ENCODE data around the gene NFE2L2.
A peak's percentile ranks its signal among the peaks of the same experiment; 100 is the strongest.

NFE2L2 gene

GRCh38 chr2:177242121-177242987 lies 22.2 kb downstream of the NFE2L2 start:
- Histone ChIP-seq H3K36me3 (ENCODE audit: insufficient read depth, low read depth, low read length) (no peaks in the 10 kb centered on the region), H3K27ac (ENCODE audit: low read length) (no peak overlapping the region), H3K4me1 (ENCODE audit: insufficient read depth, low read length) (peaks cover 32% of the 10 kb centered on the region), H3K9me3 (ENCODE audit: insufficient read depth, low read depth, low read length) (no peaks in the 10 kb centered on the region), H3K27me3 (ENCODE audit: insufficient read depth, low read length) (no peaks in the 10 kb centered on the region), H3K4me3 (ENCODE audit: low read length) (no peak overlapping the region), H3K9ac (ENCODE audit: low read depth, low read length) (peak overlapping the region; percentile 35; the same call in 1 of the 2 replicates)

- no peaks in the 10 kb centered on the region for H3K9me3 ChIP-seq (ENCODE audit: insufficient read depth, low read depth, low read length)
- no peaks in the 10 kb centered on the region for H3K36me3 ChIP-seq (ENCODE audit: insufficient read depth, low read depth, low read length)
- H3K27ac ChIP-seq (ENCODE audit: low read length) = no peak overlapping the region
- no peaks in the 10 kb centered on the region for H3K27me3 ChIP-seq (ENCODE audit: insufficient read depth, low read length)
- H3K4me1 ChIP-seq (ENCODE audit: insufficient read depth, low read length) = peaks cover 32% of the 10 kb centered on the region
- no peak overlapping the region for H3K9ac ChIP-seq (ENCODE audit: low read depth, low read length)
- H3K4me3 ChIP-seq (ENCODE audit: low read length) = no peak overlapping the region
Measured at GRCh38 chr2:177241711-177242120, 22.8 kb downstream of the NFE2L2 start.

- Histone ChIP-seq H3K9ac (ENCODE audit: low read depth, low read length) (no peak overlapping the region), H3K27ac (ENCODE audit: low read length) (no peak overlapping the region), H3K4me3 (ENCODE audit: low read length) (no peak overlapping the region), H3K27me3 (ENCODE audit: insufficient read depth, low read length) (no peaks in the 10 kb centered on the region), H3K36me3 (ENCODE audit: insufficient read depth, low read depth, low read length) (no peaks in the 10 kb centered on the region), H3K9me3 (ENCODE audit: insufficient read depth, low read depth, low read length) (no peaks in the 10 kb centered on the region), H3K4me1 (ENCODE audit: insufficient read depth, low read length) (peaks cover 23% of the 10 kb centered on the region)
Measured at GRCh38 chr2:177239932-177240630, 24.4 kb downstream of the NFE2L2 start.

- H3K9me3 ChIP-seq (ENCODE audit: insufficient read depth, low read depth, low read length) = no peaks in the 10 kb centered on the region
- H3K36me3 ChIP-seq (ENCODE audit: insufficient read depth, low read depth, low read length) = peaks cover 6% of the 10 kb centered on the region
- no peaks in the 10 kb centered on the region for H3K27me3 ChIP-seq (ENCODE audit: insufficient read depth, low read length)
- no peak overlapping the region for H3K27ac ChIP-seq (ENCODE audit: low read length)
- H3K4me3 ChIP-seq (ENCODE audit: low read length) = no peak overlapping the region
- H3K9ac ChIP-seq (ENCODE audit: low read depth, low read length) = no peak overlapping the region
- H3K4me1 ChIP-seq (ENCODE audit: insufficient read depth, low read length) = peaks cover 18% of the 10 kb centered on the region
Measured at GRCh38 chr2:177239053-177239452, 25.5 kb downstream of the NFE2L2 start.

- Histone ChIP-seq H3K4me1 (ENCODE audit: insufficient read depth, low read length) (peaks cover 14% of the 10 kb centered on the region), H3K27ac (ENCODE audit: low read length) (no peak overlapping the region), H3K9me3 (ENCODE audit: insufficient read depth, low read depth, low read length) (no peaks in the 10 kb centered on the region), H3K4me3 (ENCODE audit: low read length) (no peak overlapping the region), H3K27me3 (ENCODE audit: insufficient read depth, low read length) (no peaks in the 10 kb centered on the region), H3K36me3 (ENCODE audit: insufficient read depth, low read depth, low read length) (peaks cover 17% of the 10 kb centered on the region), H3K9ac (ENCODE audit: low read depth, low read length) (no peak overlapping the region)
Measured at GRCh38 chr2:177237932-177238331, 26.6 kb downstream of the NFE2L2 start.

GRCh38 chr2:177235855-177236437 lies 28.6 kb downstream of the NFE2L2 start:
- Histone ChIP-seq H3K36me3 (ENCODE audit: insufficient read depth, low read depth, low read length) (peaks cover 37% of the 10 kb centered on the region), H3K27ac (ENCODE audit: low read length) (no peak overlapping the region), H3K4me1 (ENCODE audit: insufficient read depth, low read length) (0 out of 2 replicates have a peak, but pooled peaks cover 3% of the 10 kb centered on the region), H3K9ac (ENCODE audit: low read depth, low read length) (no peak overlapping the region), H3K4me3 (ENCODE audit: low read length) (no peak overlapping the region), H3K27me3 (ENCODE audit: insufficient read depth, low read length) (no peaks in the 10 kb centered on the region), H3K9me3 (ENCODE audit: insufficient read depth, low read depth, low read length) (no peaks in the 10 kb centered on the region)

GRCh38 chr2:177234267-177234666 lies 30.3 kb downstream of the NFE2L2 start:
- Histone ChIP-seq H3K27me3 (ENCODE audit: insufficient read depth, low read length) (no peaks in the 10 kb centered on the region), H3K4me3 (ENCODE audit: low read length) (no peak overlapping the region), H3K4me1 (ENCODE audit: insufficient read depth, low read length) (no peaks in the 10 kb centered on the region; the same call in 1 of the 2 replicates), H3K36me3 (ENCODE audit: insufficient read depth, low read depth, low read length) (peaks cover 53% of the 10 kb centered on the region), H3K9ac (ENCODE audit: low read depth, low read length) (no peak overlapping the region), H3K27ac (ENCODE audit: low read length) (no peak overlapping the region), H3K9me3 (ENCODE audit: insufficient read depth, low read depth, low read length) (no peaks in the 10 kb centered on the region)

- H3K27ac ChIP-seq (ENCODE audit: low read length) = no peak overlapping the region
- no peak overlapping the region for H3K9ac ChIP-seq (ENCODE audit: low read depth, low read length)
- H3K4me3 ChIP-seq (ENCODE audit: low read length) = no peak overlapping the region
- H3K4me1 ChIP-seq (ENCODE audit: insufficient read depth, low read length) = no peaks in the 10 kb centered on the region; the same call in 1 of the 2 replicates
- no peaks in the 10 kb centered on the region for H3K27me3 ChIP-seq (ENCODE audit: insufficient read depth, low read length)
- H3K36me3 ChIP-seq (ENCODE audit: insufficient read depth, low read depth, low read length) = peaks cover 56% of the 10 kb centered on the region
- H3K9me3 ChIP-seq (ENCODE audit: insufficient read depth, low read depth, low read length) = no peaks in the 10 kb centered on the region
Measured at GRCh38 chr2:177232098-177232704, 32.3 kb downstream of the NFE2L2 start.

- Histone ChIP-seq H3K36me3 (ENCODE audit: insufficient read depth, low read depth, low read length) (peaks cover 56% of the 10 kb centered on the region), H3K4me1 (ENCODE audit: insufficient read depth, low read length) (no peaks in the 10 kb centered on the region; the same call in 1 of the 2 replicates)
Measured at GRCh38 chr2:177231270-177231669, 33.3 kb downstream of the NFE2L2 start.

GRCh38 chr2:177229442-177230242 lies 34.9 kb downstream of the NFE2L2 start:
- Histone ChIP-seq H3K4me1 (ENCODE audit: insufficient read depth, low read length) (no peaks in the 10 kb centered on the region; the same call in 1 of the 2 replicates), H3K4me3 (ENCODE audit: low read length) (no peak overlapping the region), H3K27me3 (ENCODE audit: insufficient read depth, low read length) (no peaks in the 10 kb centered on the region), H3K27ac (ENCODE audit: low read length) (no peak overlapping the region), H3K9me3 (ENCODE audit: insufficient read depth, low read depth, low read length) (no peaks in the 10 kb centered on the region), H3K9ac (ENCODE audit: low read depth, low read length) (no peak overlapping the region), H3K36me3 (ENCODE audit: insufficient read depth, low read depth, low read length) (peaks cover 56% of the 10 kb centered on the region)

More at GRCh38 chr2:177231270-177231669, 33.3 kb downstream of the NFE2L2 start:
- H3K4me3 ChIP-seq (ENCODE audit: low read length) = no peak overlapping the region
- no peaks in the 10 kb centered on the region for H3K27me3 ChIP-seq (ENCODE audit: insufficient read depth, low read length)
- H3K9ac ChIP-seq (ENCODE audit: low read depth, low read length) = no peak overlapping the region
- H3K27ac ChIP-seq (ENCODE audit: low read length) = no peak overlapping the region
- H3K9me3 ChIP-seq (ENCODE audit: insufficient read depth, low read depth, low read length) = no peaks in the 10 kb centered on the region

- H3K36me3 ChIP-seq (ENCODE audit: insufficient read depth, low read depth, low read length) = peaks cover 40% of the 10 kb centered on the region
- no peak overlapping the region for H3K9ac ChIP-seq (ENCODE audit: low read depth, low read length)
- no peaks in the 10 kb centered on the region; the same call in 1 of the 2 replicates for H3K4me1 ChIP-seq (ENCODE audit: insufficient read depth, low read length)
- no peaks in the 10 kb centered on the region for H3K9me3 ChIP-seq (ENCODE audit: insufficient read depth, low read depth, low read length)
- no peak overlapping the region for H3K4me3 ChIP-seq (ENCODE audit: low read length)
- no peak overlapping the region for H3K27ac ChIP-seq (ENCODE audit: low read length)
- H3K27me3 ChIP-seq (ENCODE audit: insufficient read depth, low read length) = no peaks in the 10 kb centered on the region
Measured at GRCh38 chr2:177225965-177226360, 38.6 kb downstream of the NFE2L2 start.

Data from iPS-20b (cell line).